ENCODE results near the gene GTPBP6. TPM values are rescaled to one million over a fixed set of nuclear protein-coding genes. Genes with fewer than 3 reads are reported as not detected.

Gene GTPBP6
- total and polyA plus RNA-seq, 12 donors, result 5.3 to 57.1 (median 38.1) TPM

- TF ChIP-seq POLR2A (IDR thresholded peaks at IDR 0.05) (no peak), CTCF (IDR thresholded peaks at IDR 0.05) (no peak)
- intact Hi-C loops (cut with DNase I), result no loop called here
- H3K27ac ChIP-seq, result no peak overlapping the region
- H3K27me3 ChIP-seq, result peaks cover 4% of the 10 kb centered on the region
- no peaks in the 10 kb centered on the region for H3K9me3 ChIP-seq (replicated peaks in 1 of 3)
- DNase-seq, result no peak
- no peak overlapping the region for H3K4me3 ChIP-seq
- no peaks in the 10 kb centered on the region for H3K36me3 ChIP-seq (replicated peaks in 1 of 2)
- peaks cover 0 to 8% of the 10 kb centered on the region in 2 donors for H3K4me1 ChIP-seq (replicated peaks in 1 of 2)
- 92 to 96% (median 93%) methylated on average over 16 to 51 of the region's 51 CpGs for WGBS, 4 donors
Measured at GRCh38 chrX:333611-334311, 15.2 kb upstream of the GTPBP6 start.

- Histone ChIP-seq H3K9me3 (replicated peaks in 1 of 3) (no peaks in the 10 kb centered on the region), H3K4me3 (no peak overlapping the region), H3K36me3 (replicated peaks in 1 of 2) (no peaks in the 10 kb centered on the region), H3K4me1 (replicated peaks in 1 of 2) (peaks cover 0 to 8% of the 10 kb centered on the region in 2 donors), H3K27ac (no peak overlapping the region), H3K27me3 (peaks cover 4% of the 10 kb centered on the region)
- TF ChIP-seq POLR2A (IDR thresholded peaks at IDR 0.05) (no peak), CTCF (IDR thresholded peaks at IDR 0.05) (no peak)
- intact Hi-C loops (cut with DNase I), result no loop called here
- peak in 1 of 7 donors; percentile 2 for DNase-seq
- 93 to 95% (median 94%) methylated on average over 7 to 33 of the region's 33 CpGs; no CpG with 5 or more reads in 1 of the 4 donors for WGBS, 4 donors
Measured at GRCh38 chrX:332916-333610, 14.5 kb upstream of the GTPBP6 start.

GRCh38 chrX:332496-332860 is 13.9 kb upstream of the GTPBP6 start:
- TF ChIP-seq CTCF (IDR thresholded peaks at IDR 0.05) (no peak), POLR2A (IDR thresholded peaks at IDR 0.05) (no peak)
- WGBS, 4 donors, result 90 to 96% (median 94%) methylated on average over 6 to 23 of the region's 23 CpGs; no CpG with 5 or more reads in 1 of the 4 donors
- no peak for DNase-seq

GRCh38 chrX:331825-332495 is 13.4 kb upstream of the GTPBP6 start:
- Histone ChIP-seq H3K27ac (no peak overlapping the region), H3K9me3 (replicated peaks in 1 of 3) (no peaks in the 10 kb centered on the region), H3K36me3 (replicated peaks in 1 of 2) (no peaks in the 10 kb centered on the region), H3K27me3 (peaks cover 4% of the 10 kb centered on the region), H3K4me3 (no peak overlapping the region), H3K4me1 (replicated peaks in 1 of 2) (peaks cover 0 to 8% of the 10 kb centered on the region in 2 donors)
- intact Hi-C loops (cut with DNase I), result no loop called here
- TF ChIP-seq POLR2A (IDR thresholded peaks at IDR 0.05) (no peak), CTCF (IDR thresholded peaks at IDR 0.05) (no peak)
- WGBS, 4 donors, result 40 to 76% (median 63%) methylated on average over 13 to 35 of the region's 35 CpGs
- no peak for DNase-seq

More at GRCh38 chrX:332496-332860, 13.9 kb upstream of the GTPBP6 start:
- intact Hi-C loops (cut with DNase I), result no loop called here
- Histone ChIP-seq H3K9me3 (replicated peaks in 1 of 3) (no peaks in the 10 kb centered on the region), H3K4me1 (replicated peaks in 1 of 2) (peaks cover 0 to 8% of the 10 kb centered on the region in 2 donors), H3K27me3 (peaks cover 4% of the 10 kb centered on the region), H3K36me3 (replicated peaks in 1 of 2) (no peaks in the 10 kb centered on the region), H3K4me3 (no peak overlapping the region), H3K27ac (no peak overlapping the region)

Measured in adrenal gland (tissue), 12 donors.